Endodermal cell (in vitro differentiated cells): ENCODE results near the gene KRT33A. TPM values are rescaled to one million over a fixed set of nuclear protein-coding genes. Genes with fewer than 3 reads are reported as not detected.

Experiments
- DNase-seq: peaks from one replicate; pipeline ENCODE4 v3.0.0-alpha.2; 2017
- H3K27ac ChIP-seq: 2 replicates; pipeline ENCODE4 v1.5.1; 2013; ENCODE audit warnings: mild to moderate bottlenecking, low read depth, low read length, moderate library complexity
- H3K27me3 ChIP-seq: 2 replicates; pipeline ENCODE4 v1.6.1; 2013; ENCODE audit warnings: mild to moderate bottlenecking, low read length, moderate library complexity; ENCODE audit not compliant: insufficient read depth, control insufficient read depth, poor library complexity, severe bottlenecking
- H3K36me3 ChIP-seq: 2 replicates; pipeline ENCODE4 v1.7.0; 2013; ENCODE audit warnings: mild to moderate bottlenecking, low read length, moderate library complexity; ENCODE audit not compliant: control insufficient read depth, insufficient read depth
- H3K4me1 ChIP-seq: one replicate; pipeline ENCODE4 v1.7.0; 2013; ENCODE audit warnings: low read length; ENCODE audit not compliant: control insufficient read depth, insufficient read depth
- H3K4me3 ChIP-seq: 2 replicates; pipeline ENCODE4 v1.5.1; 2013; ENCODE audit warnings: mild to moderate bottlenecking, low read length, moderate library complexity
- H3K9ac ChIP-seq: 2 replicates; pipeline ENCODE4 v1.6.1; 2013; ENCODE audit warnings: mild to moderate bottlenecking, low read length, moderate library complexity; ENCODE audit not compliant: poor library complexity, severe bottlenecking; ENCODE audit errors: extremely low read depth
- H3K9me3 ChIP-seq: 2 replicates; pipeline ENCODE4 v1.6.1; 2013; ENCODE audit warnings: mild to moderate bottlenecking, low read length, moderate library complexity; ENCODE audit not compliant: control insufficient read depth
- H3K27ac Mint-ChIP-seq: 2 replicates; pipeline ENCODE4 v1.8.0; 2020; ENCODE audit warnings: mixed read lengths
- H3K27me3 Mint-ChIP-seq: 2 replicates; pipeline ENCODE4 v1.8.0; 2021; ENCODE audit warnings: mild to moderate bottlenecking, mixed read lengths; ENCODE audit not compliant: insufficient read depth
- H3K36me3 Mint-ChIP-seq: 2 replicates; pipeline ENCODE4 v1.8.0; 2020; ENCODE audit warnings: low read depth, mixed read lengths
- H3K4me1 Mint-ChIP-seq: 2 replicates; pipeline ENCODE4 v1.8.0; 2020; ENCODE audit warnings: mixed read lengths
- H3K4me3 Mint-ChIP-seq: 2 replicates; pipeline ENCODE4 v1.8.0; 2020; ENCODE audit warnings: mild to moderate bottlenecking, moderate library complexity, mixed read lengths
- H3K9me3 Mint-ChIP-seq: 2 replicates; pipeline ENCODE4 v1.8.0; 2020; ENCODE audit warnings: mild to moderate bottlenecking, mixed read lengths
- WGBS, 2 experiments: methylation state at CpG; one replicate each; pipeline versions ENCODE4 v1.1.5 to v1.1.7; 2013; ENCODE audit warnings: missing lambda C conversion rate in 2 of 2, mixed read lengths in 1 of 2; ENCODE audit not compliant: insufficient coverage in 1 of 2, insufficient read length in 1 of 2; 5-methylcytosine and 5-hydroxymethylcytosine counted together
- total RNA-seq, 2 donors: library from RNA; stranded (reverse); fragmentation: NEBNext Ultra II Directional in 1 of 2; extraction: Animal tissue kit (Norgen Biotek cat#: 25700) in 1 of 2; gene quantifications; 2 replicates in 1 of 2; 3 replicates in 1 of 2; pipeline ENCODE4 v1.2.1, GENCODE V29; 2021
- TF ChIP-seq, protein P1 (sequence below): fragments of 200-600 bp; sonication (generic); conservative IDR thresholded peaks from 2 replicates; pipeline ENCODE4 v1.5.0; 2021; ENCODE audit warnings: antibody characterized with exemption, mild to moderate bottlenecking

Gene KRT33A
- total RNA-seq, 2 donors from 2014 or later, result not detected

DNA sequence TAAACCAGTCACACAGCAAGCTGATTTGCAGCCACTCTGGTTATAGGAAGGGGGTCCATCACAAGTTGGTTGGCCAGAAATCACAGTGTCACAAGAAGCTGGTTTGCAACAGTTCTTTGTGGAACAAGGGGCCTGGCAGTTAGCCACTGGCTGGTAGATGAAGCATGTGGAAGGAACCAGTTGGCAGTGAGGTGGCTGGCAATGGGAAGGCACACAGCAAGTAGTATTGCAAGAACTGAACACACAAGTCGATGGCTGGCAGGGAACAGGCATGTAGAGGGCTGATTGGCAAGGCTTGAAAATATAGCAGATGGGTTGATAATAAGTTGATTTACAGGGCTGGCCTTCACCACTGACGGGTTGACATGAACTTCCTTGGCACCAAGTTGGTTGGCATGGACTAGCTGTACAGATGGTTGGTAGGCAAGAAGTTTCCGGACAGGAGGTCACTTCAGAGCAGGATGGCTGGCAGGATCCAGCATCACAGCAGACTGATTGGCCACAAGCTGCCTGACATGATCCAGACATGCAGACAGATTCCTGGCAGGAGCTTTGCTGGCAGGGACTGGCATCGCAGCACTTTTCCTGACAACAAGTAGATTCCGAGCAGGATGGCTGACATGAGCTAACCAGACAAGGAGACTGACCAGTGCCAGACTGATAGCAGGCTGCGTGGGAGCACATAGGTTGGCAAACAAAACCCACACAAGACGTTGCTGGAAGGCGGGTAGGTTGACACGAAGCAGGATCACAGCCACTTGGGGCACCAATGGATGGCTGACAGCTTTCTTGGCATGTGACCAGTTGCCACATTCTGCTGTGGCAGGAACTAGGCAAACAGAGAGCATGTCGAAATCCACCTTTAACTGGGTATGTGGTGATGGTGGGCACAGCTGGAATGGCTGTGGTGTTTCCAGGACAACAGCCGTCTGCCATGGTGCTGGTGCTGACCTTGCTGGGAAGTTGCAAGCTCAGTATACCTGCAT, 48.4 kb downstream of the KRT33A start, which contains the start of gene KRTAP29-1:
Gene KRTAP29-1 (minus strand): TSS at position 936 of the 986 bp plus-strand sequence. CDS start 0 bp downstream, at position 936.
- no peaks in the 10 kb centered on the region for H3K27me3 ChIP-seq
- Mint-ChIP-seq H3K27me3 (no peaks in the 10 kb centered on the region), H3K36me3 (no peaks in the 10 kb centered on the region), H3K4me1 (no peaks in the 10 kb centered on the region), H3K9me3 (no peaks in the 10 kb centered on the region), H3K27ac (no peak within 1 kb of the TSS), H3K4me3 (no peak within 1 kb of the TSS)
- no peaks in the 10 kb centered on the region for H3K4me1 ChIP-seq
- 88 to 89% methylated on average over 10 to 11 of the region's 11 CpGs for WGBS, 2 experiments
- H3K4me3 ChIP-seq, result no peak within 1 kb of the TSS
- TF ChIP-seq, protein P1, sequence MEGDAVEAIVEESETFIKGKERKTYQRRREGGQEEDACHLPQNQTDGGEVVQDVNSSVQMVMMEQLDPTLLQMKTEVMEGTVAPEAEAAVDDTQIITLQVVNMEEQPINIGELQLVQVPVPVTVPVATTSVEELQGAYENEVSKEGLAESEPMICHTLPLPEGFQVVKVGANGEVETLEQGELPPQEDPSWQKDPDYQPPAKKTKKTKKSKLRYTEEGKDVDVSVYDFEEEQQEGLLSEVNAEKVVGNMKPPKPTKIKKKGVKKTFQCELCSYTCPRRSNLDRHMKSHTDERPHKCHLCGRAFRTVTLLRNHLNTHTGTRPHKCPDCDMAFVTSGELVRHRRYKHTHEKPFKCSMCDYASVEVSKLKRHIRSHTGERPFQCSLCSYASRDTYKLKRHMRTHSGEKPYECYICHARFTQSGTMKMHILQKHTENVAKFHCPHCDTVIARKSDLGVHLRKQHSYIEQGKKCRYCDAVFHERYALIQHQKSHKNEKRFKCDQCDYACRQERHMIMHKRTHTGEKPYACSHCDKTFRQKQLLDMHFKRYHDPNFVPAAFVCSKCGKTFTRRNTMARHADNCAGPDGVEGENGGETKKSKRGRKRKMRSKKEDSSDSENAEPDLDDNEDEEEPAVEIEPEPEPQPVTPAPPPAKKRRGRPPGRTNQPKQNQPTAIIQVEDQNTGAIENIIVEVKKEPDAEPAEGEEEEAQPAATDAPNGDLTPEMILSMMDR, result no peak
- H3K9ac ChIP-seq, result no peak within 1 kb of the TSS
- no peak within 1 kb of the TSS for H3K27ac ChIP-seq
- H3K36me3 ChIP-seq, result no peaks in the 10 kb centered on the region
- H3K9me3 ChIP-seq, result no peaks in the 10 kb centered on the region
- peak; percentile 41 for DNase-seq

- DNase-seq, result no peak
- Mint-ChIP-seq H3K27me3 (no peaks in the 10 kb centered on the region), H3K9me3 (no peaks in the 10 kb centered on the region), H3K36me3 (no peaks in the 10 kb centered on the region), H3K4me3 (no peak overlapping the region), H3K4me1 (no peaks in the 10 kb centered on the region), H3K27ac (no peak overlapping the region)
- Histone ChIP-seq H3K4me3 (no peak overlapping the region), H3K4me1 (no peaks in the 10 kb centered on the region), H3K27me3 (no peaks in the 10 kb centered on the region), H3K9me3 (no peaks in the 10 kb centered on the region), H3K36me3 (no peaks in the 10 kb centered on the region), H3K9ac (no peak overlapping the region), H3K27ac (no peak overlapping the region)
- WGBS, 2 experiments, result 81 to 86% methylated on average over 5 of the region's 5 CpGs
- TF ChIP-seq, protein P1, result no peak
Observed at GRCh38 chr17:41301204-41301790, 49.3 kb downstream of the KRT33A start.

DNA sequence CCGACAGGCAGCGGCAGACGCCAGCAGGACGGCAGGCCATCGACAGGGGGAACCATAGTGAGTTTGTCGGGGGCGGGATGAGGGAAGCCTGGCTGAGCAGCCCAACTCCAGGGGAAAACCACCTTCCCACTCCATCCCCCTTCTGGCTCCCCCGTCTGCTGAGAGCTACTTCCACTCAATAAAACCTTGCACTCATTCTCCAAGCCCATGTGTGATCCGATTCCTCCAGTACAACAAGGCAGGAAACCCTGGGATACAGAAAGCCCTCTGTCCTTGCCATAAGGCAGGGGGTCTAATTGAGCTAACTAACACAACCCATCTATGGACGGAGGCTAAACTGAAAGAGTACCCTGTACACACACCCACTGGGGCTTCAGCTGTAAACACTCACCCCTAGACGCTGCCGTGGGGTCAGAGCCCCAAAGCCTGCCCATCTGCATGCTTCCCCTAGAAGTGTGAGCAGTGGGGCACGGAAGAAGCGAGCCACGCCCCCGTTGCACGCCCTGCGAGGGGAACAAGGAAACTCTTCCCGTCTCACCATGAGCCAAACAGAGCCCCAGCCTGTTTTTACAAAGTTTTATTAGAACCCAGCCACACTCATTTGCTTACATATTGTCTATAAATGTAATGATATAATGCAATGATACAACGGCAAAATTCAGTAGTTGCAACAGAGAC, 52.0 kb downstream of the KRT33A start:
- H3K4me1 ChIP-seq, result no peaks in the 10 kb centered on the region
- H3K9me3 Mint-ChIP-seq, result no peaks in the 10 kb centered on the region
- no peaks in the 10 kb centered on the region for H3K9me3 ChIP-seq
- H3K9ac ChIP-seq, result no peak overlapping the region
- H3K4me1 Mint-ChIP-seq, result no peaks in the 10 kb centered on the region
- no peak overlapping the region for H3K27ac Mint-ChIP-seq
- WGBS, 2 experiments, result 87 to 89% methylated on average over 10 to 20 of the region's 20 CpGs
- no peak overlapping the region for H3K27ac ChIP-seq
- TF ChIP-seq, protein P1, result no peak
- H3K4me3 Mint-ChIP-seq, result no peak overlapping the region
- H3K27me3 ChIP-seq, result no peaks in the 10 kb centered on the region
- H3K36me3 Mint-ChIP-seq, result no peaks in the 10 kb centered on the region
- H3K36me3 ChIP-seq, result no peaks in the 10 kb centered on the region
- no peak overlapping the region for H3K4me3 ChIP-seq
- H3K27me3 Mint-ChIP-seq, result no peaks in the 10 kb centered on the region
- DNase-seq, result no peak
